DOHH2 (cell line): Measurements from ENCODE around the gene RORB.
A peak's percentile ranks its signal among the peaks of the same experiment; 100 is the strongest.

ENCODE experiments used
- H3F3A ChIP-seq: fragments of 200-600 bp; sonication (generic), shearing (Covaris generic); 2 replicates; pipeline ENCODE4 v1.6.0; 2016; ENCODE audit warnings: antibody characterized with exemption, mild to moderate bottlenecking; ENCODE audit not compliant: control insufficient read depth, insufficient read depth
- H3K27ac ChIP-seq: fragments of 200-600 bp; sonication (generic); 2 replicates; pipeline ENCODE4 v1.5.1; 2014; ENCODE audit warnings: low read depth, mild to moderate bottlenecking, low read length, moderate library complexity
- H3K27me3 ChIP-seq: fragments of 200-600 bp; sonication (generic); 2 replicates; pipeline ENCODE4 v1.6.1; 2014; ENCODE audit warnings: mild to moderate bottlenecking, low read length, mixed read lengths; ENCODE audit not compliant: control insufficient read depth
- H3K36me3 ChIP-seq: fragments of 200-600 bp; sonication (generic); 2 replicates; pipeline ENCODE4 v1.6.1; 2014; ENCODE audit warnings: mild to moderate bottlenecking, low read length, moderate library complexity, mixed read lengths; ENCODE audit not compliant: control insufficient read depth
- H3K4me1 ChIP-seq: fragments of 200-600 bp; sonication (generic); 2 replicates; pipeline ENCODE4 v1.6.1; 2014; ENCODE audit warnings: mild to moderate bottlenecking, low read length, mixed read lengths; ENCODE audit not compliant: control insufficient read depth
- H3K4me2 ChIP-seq: fragments of 200-600 bp; sonication (generic); 2 replicates; pipeline ENCODE4 v1.6.0; 2014; ENCODE audit warnings: mild to moderate bottlenecking, low read length, moderate library complexity
- H3K4me3 ChIP-seq: fragments of 200-600 bp; sonication (generic); 2 replicates; pipeline ENCODE4 v1.5.1; 2014; ENCODE audit warnings: mild to moderate bottlenecking, low read length, mixed read lengths
- H3K79me2 ChIP-seq: fragments of 200-600 bp; sonication (generic); 2 replicates; pipeline ENCODE4 v1.6.1; 2014; ENCODE audit warnings: mild to moderate bottlenecking, low read length, mixed read lengths; ENCODE audit not compliant: control insufficient read depth
- H3K9me2 ChIP-seq: fragments of 200-600 bp; sonication (generic); replicated peaks from 2 replicates; pipeline ENCODE4 v1.6.1; 2014; ENCODE audit warnings: mild to moderate bottlenecking, low read length, mixed read lengths; ENCODE audit not compliant: control insufficient read depth
- H3K9me3 ChIP-seq: fragments of 200-600 bp; sonication (generic); 2 replicates; pipeline ENCODE4 v1.6.1; 2014; ENCODE audit warnings: antibody characterized with exemption, low read length, mixed read lengths; ENCODE audit not compliant: control insufficient read depth, insufficient read depth
- H4K20me1 ChIP-seq: fragments of 200-600 bp; sonication (generic); 2 replicates; pipeline ENCODE4 v1.6.0; 2014; ENCODE audit warnings: low read depth, mild to moderate bottlenecking, antibody characterized with exemption, low read length, moderate library complexity; ENCODE audit not compliant: control insufficient read depth, insufficient read depth
- EZH2phosphoT487 ChIP-seq: fragments of 200-600 bp; sonication (generic); IDR thresholded peaks from 2 replicates; pipeline ENCODE4 v1.6.1; 2017; ENCODE audit warnings: borderline replicate concordance, mild to moderate bottlenecking, antibody characterized with exemption, low read length, moderate library complexity, mixed read lengths
- TF ChIP-seq, protein P1 (sequence below): fragments of 200-600 bp; sonication (generic); IDR thresholded peaks from one replicate; pipeline ENCODE4 v1.5.1; 2014; ENCODE audit warnings: antibody characterized with exemption, mild to moderate bottlenecking, low read depth, low read length; ENCODE audit not compliant: poor library complexity, severe bottlenecking

Gene RORB

DNA sequence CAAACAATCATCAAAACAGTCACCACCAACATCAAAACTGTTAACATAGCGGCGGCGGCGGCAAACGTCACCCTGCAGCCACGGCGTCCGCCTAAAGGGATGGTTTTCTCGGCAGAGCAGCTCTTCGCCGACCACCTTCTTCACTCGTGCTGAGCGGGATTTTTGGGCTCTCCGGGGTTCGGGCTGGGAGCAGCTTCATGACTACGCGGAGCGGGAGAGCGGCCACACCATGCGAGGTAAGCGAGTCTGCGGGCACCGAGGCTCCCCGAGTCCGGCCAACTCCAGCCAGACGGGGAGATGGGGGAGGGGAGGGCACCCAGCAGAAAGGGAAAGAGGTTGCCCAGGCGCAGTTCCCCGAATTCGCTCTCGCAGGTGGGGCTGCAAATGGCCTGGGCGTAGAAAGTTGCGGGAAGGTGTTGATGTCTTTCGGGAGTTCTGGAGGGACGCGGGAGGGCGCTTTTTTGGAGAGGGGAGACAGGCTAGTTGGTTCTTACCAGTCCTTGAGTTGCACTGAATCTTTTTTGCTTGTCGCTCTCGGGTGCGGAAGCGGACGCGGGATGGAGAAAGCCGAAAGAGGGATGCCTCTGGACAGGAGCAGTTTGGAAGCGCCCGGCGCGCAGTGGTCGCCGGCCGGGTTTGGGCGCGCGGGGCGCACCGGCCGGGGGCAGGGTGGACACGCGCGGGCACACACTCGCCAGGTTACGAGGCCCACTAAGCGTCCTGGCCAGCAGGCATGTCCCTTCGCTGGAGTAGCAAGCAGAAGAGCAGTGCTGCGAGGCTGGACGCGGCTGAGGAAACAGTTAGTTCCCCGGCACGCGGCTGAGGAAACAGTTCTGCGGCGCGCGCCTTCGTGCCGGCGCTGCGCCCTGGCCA is 849 bp downstream of the RORB start:
- H4K20me1 ChIP-seq: no peaks in the 10 kb centered on the region
- no peaks in the 10 kb centered on the region for H3K4me1 ChIP-seq
- H3K36me3 ChIP-seq: no peaks in the 10 kb centered on the region
- TF ChIP-seq EZH2phosphoT487: no peak
- TF ChIP-seq, protein P1, sequence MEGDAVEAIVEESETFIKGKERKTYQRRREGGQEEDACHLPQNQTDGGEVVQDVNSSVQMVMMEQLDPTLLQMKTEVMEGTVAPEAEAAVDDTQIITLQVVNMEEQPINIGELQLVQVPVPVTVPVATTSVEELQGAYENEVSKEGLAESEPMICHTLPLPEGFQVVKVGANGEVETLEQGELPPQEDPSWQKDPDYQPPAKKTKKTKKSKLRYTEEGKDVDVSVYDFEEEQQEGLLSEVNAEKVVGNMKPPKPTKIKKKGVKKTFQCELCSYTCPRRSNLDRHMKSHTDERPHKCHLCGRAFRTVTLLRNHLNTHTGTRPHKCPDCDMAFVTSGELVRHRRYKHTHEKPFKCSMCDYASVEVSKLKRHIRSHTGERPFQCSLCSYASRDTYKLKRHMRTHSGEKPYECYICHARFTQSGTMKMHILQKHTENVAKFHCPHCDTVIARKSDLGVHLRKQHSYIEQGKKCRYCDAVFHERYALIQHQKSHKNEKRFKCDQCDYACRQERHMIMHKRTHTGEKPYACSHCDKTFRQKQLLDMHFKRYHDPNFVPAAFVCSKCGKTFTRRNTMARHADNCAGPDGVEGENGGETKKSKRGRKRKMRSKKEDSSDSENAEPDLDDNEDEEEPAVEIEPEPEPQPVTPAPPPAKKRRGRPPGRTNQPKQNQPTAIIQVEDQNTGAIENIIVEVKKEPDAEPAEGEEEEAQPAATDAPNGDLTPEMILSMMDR: no peak
- peak overlapping the region; percentile 12; the same call in 1 of the 2 replicates for H3K4me3 ChIP-seq
- H3K9me2 ChIP-seq: no peaks in the 10 kb centered on the region
- no peaks in the 10 kb centered on the region for H3K9me3 ChIP-seq
- H3K4me2 ChIP-seq: peak overlapping the region; percentile 39; the same call in 1 of the 2 replicates
- H3K27me3 ChIP-seq: peaks cover 16% of the 10 kb centered on the region
- no peak overlapping the region for H3K27ac ChIP-seq
- no peaks in the 10 kb centered on the region for H3K79me2 ChIP-seq
- H3F3A ChIP-seq: no peaks in the 10 kb centered on the region

DNA sequence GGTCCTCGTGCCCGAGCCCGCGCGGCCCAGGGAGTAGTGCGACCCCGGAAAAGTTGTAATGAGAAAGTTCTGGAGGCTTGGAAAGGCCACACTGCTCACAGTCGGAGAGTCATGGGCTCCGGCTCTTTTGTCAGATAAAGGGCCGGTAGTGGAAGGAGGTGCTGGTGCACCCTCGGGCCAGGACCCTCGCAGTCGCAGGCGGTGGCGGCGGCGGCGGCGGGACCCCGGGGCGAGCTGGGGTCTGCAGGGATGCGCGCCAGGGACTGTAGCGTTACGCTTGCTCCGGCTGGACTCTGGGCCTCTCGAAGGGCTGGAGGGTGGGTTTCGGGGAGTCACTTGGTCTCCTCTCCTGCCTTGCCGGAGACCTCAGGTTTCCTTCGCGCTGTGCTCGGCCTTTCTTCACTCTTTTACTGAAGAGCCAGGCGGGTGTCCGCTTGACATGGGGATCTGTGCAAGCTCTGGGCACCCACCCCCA is 1.5 kb downstream of the RORB start:
- H3K4me1 ChIP-seq: no peaks in the 10 kb centered on the region
- TF ChIP-seq, protein P1: no peak
- no peak for TF ChIP-seq EZH2phosphoT487
- H4K20me1 ChIP-seq: no peaks in the 10 kb centered on the region
- no peak overlapping the region for H3K4me3 ChIP-seq
- H3K27me3 ChIP-seq: peaks cover 16% of the 10 kb centered on the region
- H3K36me3 ChIP-seq: no peaks in the 10 kb centered on the region
- no peak overlapping the region for H3K27ac ChIP-seq
- H3F3A ChIP-seq: no peaks in the 10 kb centered on the region
- H3K4me2 ChIP-seq: no peak overlapping the region
- H3K79me2 ChIP-seq: no peaks in the 10 kb centered on the region
- no peaks in the 10 kb centered on the region for H3K9me3 ChIP-seq
- H3K9me2 ChIP-seq: no peaks in the 10 kb centered on the region

DNA sequence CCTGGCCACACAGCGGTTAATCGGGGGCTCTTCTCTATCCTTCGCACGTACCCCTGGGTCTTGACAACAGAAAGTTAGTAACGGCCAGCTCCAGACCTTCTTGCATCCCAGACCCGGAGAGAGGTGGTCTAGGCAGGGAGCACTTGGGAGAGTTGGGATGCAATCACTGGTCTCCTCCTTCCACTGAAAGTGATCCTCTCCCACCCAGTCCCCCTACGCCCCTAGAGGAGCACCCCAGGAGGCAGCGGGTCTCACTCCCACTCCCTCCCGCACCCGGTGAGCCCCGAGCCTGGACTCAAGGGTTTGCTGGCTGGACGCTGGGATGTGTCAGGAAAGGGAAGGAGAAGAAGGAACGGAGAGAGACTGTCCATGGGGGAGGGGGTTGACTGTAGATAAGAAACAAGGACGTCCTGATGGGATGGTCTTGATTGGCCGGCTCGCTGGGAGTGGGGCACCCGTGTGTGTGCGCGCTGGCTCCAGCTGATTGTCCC is 2.0 kb downstream of the RORB start:
- no peak overlapping the region for H3K4me2 ChIP-seq
- no peaks in the 10 kb centered on the region for H3K9me3 ChIP-seq
- no peaks in the 10 kb centered on the region for H3K79me2 ChIP-seq
- H3K4me1 ChIP-seq: no peaks in the 10 kb centered on the region
- no peak overlapping the region for H3K4me3 ChIP-seq
- H3K9me2 ChIP-seq: no peaks in the 10 kb centered on the region
- no peak for TF ChIP-seq EZH2phosphoT487
- TF ChIP-seq, protein P1: no peak
- H3K27ac ChIP-seq: no peak overlapping the region
- H3F3A ChIP-seq: no peaks in the 10 kb centered on the region
- peaks cover 16% of the 10 kb centered on the region for H3K27me3 ChIP-seq
- H4K20me1 ChIP-seq: no peaks in the 10 kb centered on the region
- H3K36me3 ChIP-seq: no peaks in the 10 kb centered on the region
